GM23338 (cell line): Measurements from ENCODE around the gene DDC. TPM values are rescaled to one million over a fixed set of nuclear protein-coding genes. Genes with fewer than 3 reads are reported as not detected.

Experiments used
- CREB1 ChIP-seq: fragments of 250-450 bp; sonication (Bioruptor Pico); IDR thresholded peaks from 2 replicates; pipeline ENCODE4 v1.5.0; 2020; ENCODE audit warnings: low read depth, mild to moderate bottlenecking, moderate library complexity
- NANOG ChIP-seq: IDR thresholded peaks from 2 replicates; pipeline ENCODE4 v1.6.1; 2016; ENCODE audit warnings: antibody characterized with exemption, borderline replicate concordance
- polyA plus RNA-seq: library from polyadenylated mRNA; unstranded; fragments of >200 nt; fragmentation: Nextera tagmentation; extraction: Ambion mirVana; gene quantifications from 2 replicates; pipeline ENCODE4 v1.2.1, GENCODE V29; 2016
- total RNA-seq: library from RNA; depleted of rRNA; stranded (reverse); fragments of >200 nt; shearing (Covaris generic); gene quantifications from 2 replicates; pipeline ENCODE4 v1.2.3, GENCODE V29; 2014
- TF ChIP-seq, protein P1 (sequence below): fragments of 250-450 bp; sonication (Bioruptor Pico); IDR thresholded peaks from 2 replicates; pipeline ENCODE4 v1.5.0; 2020; ENCODE audit warnings: mild to moderate bottlenecking, moderate library complexity
- TF ChIP-seq, protein P2 (sequence below): IDR thresholded peaks from 2 replicates; pipeline ENCODE4 v1.6.1; 2016; ENCODE audit warnings: antibody characterized with exemption
- TF ChIP-seq, protein P3 (sequence below), 2 experiments: fragments of 200-600 bp in 1 of 2; sonication (generic) in 1 of 2; conservative IDR thresholded peaks; 2 replicates each; pipeline versions ENCODE4 v1.5.1 to v1.6.1; 2016 to 2017; ENCODE audit warnings: antibody characterized with exemption in 2 of 2, low read depth in 2 of 2, mild to moderate bottlenecking in 2 of 2, moderate library complexity in 1 of 2

The DDC gene
- total and polyA plus RNA-seq, 2 experiments from 2014 or later, result not detected

DNA sequence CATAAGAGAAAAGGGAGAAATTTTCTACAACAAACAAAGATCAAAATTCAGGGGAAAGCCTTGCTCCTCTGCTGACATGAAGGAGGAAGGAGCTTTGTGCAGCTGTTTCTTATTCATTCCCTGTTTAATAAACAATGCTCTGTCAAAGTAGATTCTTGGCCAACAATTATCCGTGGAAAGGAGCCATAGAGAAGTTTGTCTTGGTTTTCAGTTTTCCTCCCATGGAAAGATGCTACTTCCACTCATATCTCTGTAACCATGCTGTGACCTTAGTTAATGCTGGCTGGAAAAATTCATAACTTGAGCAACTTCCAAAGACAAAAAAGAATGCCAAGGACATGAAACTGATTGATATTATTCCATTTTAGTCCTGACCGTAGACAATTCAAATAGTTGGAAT, 8.1 kb downstream of the DDC start (continued):
- TF ChIP-seq, protein P1, sequence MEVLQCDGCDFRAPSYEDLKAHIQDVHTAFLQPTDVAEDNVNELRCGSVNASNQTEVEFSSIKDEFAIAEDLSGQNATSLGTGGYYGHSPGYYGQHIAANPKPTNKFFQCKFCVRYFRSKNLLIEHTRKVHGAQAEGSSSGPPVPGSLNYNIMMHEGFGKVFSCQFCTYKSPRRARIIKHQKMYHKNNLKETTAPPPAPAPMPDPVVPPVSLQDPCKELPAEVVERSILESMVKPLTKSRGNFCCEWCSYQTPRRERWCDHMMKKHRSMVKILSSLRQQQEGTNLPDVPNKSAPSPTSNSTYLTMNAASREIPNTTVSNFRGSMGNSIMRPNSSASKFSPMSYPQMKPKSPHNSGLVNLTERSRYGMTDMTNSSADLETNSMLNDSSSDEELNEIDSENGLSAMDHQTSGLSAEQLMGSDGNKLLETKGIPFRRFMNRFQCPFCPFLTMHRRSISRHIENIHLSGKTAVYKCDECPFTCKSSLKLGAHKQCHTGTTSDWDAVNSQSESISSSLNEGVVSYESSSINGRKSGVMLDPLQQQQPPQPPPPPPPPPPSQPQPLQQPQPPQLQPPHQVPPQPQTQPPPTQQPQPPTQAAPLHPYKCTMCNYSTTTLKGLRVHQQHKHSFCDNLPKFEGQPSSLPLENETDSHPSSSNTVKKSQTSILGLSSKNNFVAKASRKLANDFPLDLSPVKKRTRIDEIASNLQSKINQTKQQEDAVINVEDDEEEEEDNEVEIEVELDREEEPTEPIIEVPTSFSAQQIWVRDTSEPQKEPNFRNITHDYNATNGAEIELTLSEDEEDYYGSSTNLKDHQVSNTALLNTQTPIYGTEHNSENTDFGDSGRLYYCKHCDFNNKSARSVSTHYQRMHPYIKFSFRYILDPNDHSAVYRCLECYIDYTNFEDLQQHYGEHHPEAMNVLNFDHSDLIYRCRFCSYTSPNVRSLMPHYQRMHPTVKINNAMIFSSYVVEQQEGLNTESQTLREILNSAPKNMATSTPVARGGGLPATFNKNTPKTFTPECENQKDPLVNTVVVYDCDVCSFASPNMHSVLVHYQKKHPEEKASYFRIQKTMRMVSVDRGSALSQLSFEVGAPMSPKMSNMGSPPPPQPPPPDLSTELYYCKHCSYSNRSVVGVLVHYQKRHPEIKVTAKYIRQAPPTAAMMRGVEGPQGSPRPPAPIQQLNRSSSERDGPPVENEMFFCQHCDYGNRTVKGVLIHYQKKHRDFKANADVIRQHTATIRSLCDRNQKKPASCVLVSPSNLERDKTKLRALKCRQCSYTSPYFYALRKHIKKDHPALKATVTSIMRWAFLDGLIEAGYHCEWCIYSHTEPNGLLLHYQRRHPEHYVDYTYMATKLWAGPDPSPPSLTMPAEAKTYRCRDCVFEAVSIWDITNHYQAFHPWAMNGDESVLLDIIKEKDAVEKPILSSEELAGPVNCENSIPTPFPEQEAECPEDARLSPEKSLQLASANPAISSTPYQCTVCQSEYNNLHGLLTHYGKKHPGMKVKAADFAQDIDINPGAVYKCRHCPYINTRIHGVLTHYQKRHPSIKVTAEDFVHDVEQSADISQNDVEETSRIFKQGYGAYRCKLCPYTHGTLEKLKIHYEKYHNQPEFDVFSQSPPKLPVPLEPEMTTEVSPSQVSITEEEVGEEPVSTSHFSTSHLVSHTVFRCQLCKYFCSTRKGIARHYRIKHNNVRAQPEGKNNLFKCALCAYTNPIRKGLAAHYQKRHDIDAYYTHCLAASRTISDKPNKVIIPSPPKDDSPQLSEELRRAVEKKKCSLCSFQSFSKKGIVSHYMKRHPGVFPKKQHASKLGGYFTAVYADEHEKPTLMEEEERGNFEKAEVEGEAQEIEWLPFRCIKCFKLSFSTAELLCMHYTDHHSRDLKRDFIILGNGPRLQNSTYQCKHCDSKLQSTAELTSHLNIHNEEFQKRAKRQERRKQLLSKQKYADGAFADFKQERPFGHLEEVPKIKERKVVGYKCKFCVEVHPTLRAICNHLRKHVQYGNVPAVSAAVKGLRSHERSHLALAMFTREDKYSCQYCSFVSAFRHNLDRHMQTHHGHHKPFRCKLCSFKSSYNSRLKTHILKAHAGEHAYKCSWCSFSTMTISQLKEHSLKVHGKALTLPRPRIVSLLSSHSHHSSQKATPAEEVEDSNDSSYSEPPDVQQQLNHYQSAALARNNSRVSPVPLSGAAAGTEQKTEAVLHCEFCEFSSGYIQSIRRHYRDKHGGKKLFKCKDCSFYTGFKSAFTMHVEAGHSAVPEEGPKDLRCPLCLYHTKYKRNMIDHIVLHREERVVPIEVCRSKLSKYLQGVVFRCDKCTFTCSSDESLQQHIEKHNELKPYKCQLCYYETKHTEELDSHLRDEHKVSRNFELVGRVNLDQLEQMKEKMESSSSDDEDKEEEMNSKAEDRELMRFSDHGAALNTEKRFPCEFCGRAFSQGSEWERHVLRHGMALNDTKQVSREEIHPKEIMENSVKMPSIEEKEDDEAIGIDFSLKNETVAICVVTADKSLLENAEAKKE (CRISPR knock-in tag), result no peak
- TF ChIP-seq, protein P2, sequence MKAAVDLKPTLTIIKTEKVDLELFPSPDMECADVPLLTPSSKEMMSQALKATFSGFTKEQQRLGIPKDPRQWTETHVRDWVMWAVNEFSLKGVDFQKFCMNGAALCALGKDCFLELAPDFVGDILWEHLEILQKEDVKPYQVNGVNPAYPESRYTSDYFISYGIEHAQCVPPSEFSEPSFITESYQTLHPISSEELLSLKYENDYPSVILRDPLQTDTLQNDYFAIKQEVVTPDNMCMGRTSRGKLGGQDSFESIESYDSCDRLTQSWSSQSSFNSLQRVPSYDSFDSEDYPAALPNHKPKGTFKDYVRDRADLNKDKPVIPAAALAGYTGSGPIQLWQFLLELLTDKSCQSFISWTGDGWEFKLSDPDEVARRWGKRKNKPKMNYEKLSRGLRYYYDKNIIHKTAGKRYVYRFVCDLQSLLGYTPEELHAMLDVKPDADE, result no peak
- TF ChIP-seq, protein P3, sequence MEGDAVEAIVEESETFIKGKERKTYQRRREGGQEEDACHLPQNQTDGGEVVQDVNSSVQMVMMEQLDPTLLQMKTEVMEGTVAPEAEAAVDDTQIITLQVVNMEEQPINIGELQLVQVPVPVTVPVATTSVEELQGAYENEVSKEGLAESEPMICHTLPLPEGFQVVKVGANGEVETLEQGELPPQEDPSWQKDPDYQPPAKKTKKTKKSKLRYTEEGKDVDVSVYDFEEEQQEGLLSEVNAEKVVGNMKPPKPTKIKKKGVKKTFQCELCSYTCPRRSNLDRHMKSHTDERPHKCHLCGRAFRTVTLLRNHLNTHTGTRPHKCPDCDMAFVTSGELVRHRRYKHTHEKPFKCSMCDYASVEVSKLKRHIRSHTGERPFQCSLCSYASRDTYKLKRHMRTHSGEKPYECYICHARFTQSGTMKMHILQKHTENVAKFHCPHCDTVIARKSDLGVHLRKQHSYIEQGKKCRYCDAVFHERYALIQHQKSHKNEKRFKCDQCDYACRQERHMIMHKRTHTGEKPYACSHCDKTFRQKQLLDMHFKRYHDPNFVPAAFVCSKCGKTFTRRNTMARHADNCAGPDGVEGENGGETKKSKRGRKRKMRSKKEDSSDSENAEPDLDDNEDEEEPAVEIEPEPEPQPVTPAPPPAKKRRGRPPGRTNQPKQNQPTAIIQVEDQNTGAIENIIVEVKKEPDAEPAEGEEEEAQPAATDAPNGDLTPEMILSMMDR (conservative IDR thresholded peaks at IDR 0.05; ENCODE audit: low read depth in 2 of 2), result no peak
- TF ChIP-seq CREB1 (CRISPR knock-in tag) (no peak), NANOG (no peak)
